B cell (primary cell): ENCODE results near the gene HBZ. TPM values are rescaled to one million over a fixed set of nuclear protein-coding genes. Genes with fewer than 3 reads are reported as not detected.

Experiments used
- ATAC-seq: fragments of 200-7000 bp; cut with Tn5 transposase; one replicate; pipeline ENCODE4 v1.10.0; 2021; ENCODE audit warnings: low read depth, mild to moderate bottlenecking, moderate number of reproducible peaks, moderate library complexity
- CTCF ChIA-PET: fragments of 350-600 bp; sonication (Branson Sonifier 250); formaldehyde crosslinking; loops from one replicate; lab custom pipeline; 2021; ENCODE audit warnings: antibody characterized with exemption, inconsistent platforms; lab: Charles Lee
- POLR2A ChIA-PET: fragments of 350-600 bp; sonication (Branson Sonifier 250); formaldehyde crosslinking; loops from one replicate; lab custom pipeline; 2021; ENCODE audit warnings: antibody characterized with exemption; lab: Charles Lee
- DNase-seq: peaks from one replicate; pipeline ENCODE4 v3.0.0; 2013
- H2AFZ ChIP-seq: 2 replicates; pipeline ENCODE4 v1.6.1; 2012; ENCODE audit warnings: mild to moderate bottlenecking, low read depth, low read length; ENCODE audit not compliant: insufficient read depth, poor library complexity, severe bottlenecking
- H3K27ac ChIP-seq, 2 donors: 1 replicate in 1 of 2; 2 replicates in 1 of 2; pipeline ENCODE4 v1.5.1; 2012 to 2013; ENCODE audit warnings: low read length in 2 of 2, mild to moderate bottlenecking in 2 of 2, moderate library complexity in 1 of 2
- H3K27me3 ChIP-seq, 4 experiments: fragments of 200-600 bp in 1 of 4; sonication (generic) in 1 of 4; replicated peaks in 1 of 4; 1 replicate in 2 of 4; 2 replicates in 2 of 4; pipeline versions ENCODE4 v1.6.1 to v1.7.0; 2013 to 2016; ENCODE audit warnings: low read length in 3 of 4, mild to moderate bottlenecking in 2 of 4, mixed read lengths in 1 of 4, moderate library complexity in 1 of 4; ENCODE audit not compliant: insufficient read depth in 4 of 4, control insufficient read depth in 3 of 4; ENCODE audit errors: control extremely low read depth in 1 of 4
- H3K36me3 ChIP-seq, 2 experiments: replicated peaks in 1 of 2; 1 replicate in 1 of 2; 2 replicates in 1 of 2; pipeline versions ENCODE4 v1.6.1 to v1.7.1; 2013; ENCODE audit warnings: low read length in 1 of 2; ENCODE audit not compliant: insufficient read depth in 2 of 2, control insufficient read depth in 1 of 2; ENCODE audit errors: control extremely low read depth in 1 of 2, extremely low read depth in 1 of 2
- H3K4me1 ChIP-seq, 2 donors: fragments of 200-600 bp in 1 of 2; sonication (generic) in 1 of 2; 1 replicate in 1 of 2; 2 replicates in 1 of 2; pipeline versions ENCODE4 v1.5.1 to v1.6.1; 2013 to 2017; ENCODE audit warnings: low read length in 2 of 2; ENCODE audit not compliant: control insufficient read depth in 2 of 2, insufficient read depth in 2 of 2
- H3K4me2 ChIP-seq: replicated peaks from 2 replicates; pipeline ENCODE3; 2012; ENCODE audit warnings: mild to moderate bottlenecking, low read depth, low read length; ENCODE audit not compliant: poor library complexity, severe bottlenecking
- H3K4me3 ChIP-seq, 5 experiments: fragments of 200-600 bp in 1 of 5; sonication (generic) in 1 of 5; 1 replicate in 3 of 5; 2 replicates in 2 of 5; pipeline versions ENCODE4 v1.5.1 to v1.7.0; 2011 to 2016; ENCODE audit warnings: low read length in 4 of 5, mild to moderate bottlenecking in 4 of 5, low read depth in 2 of 5, control low read depth in 1 of 5, moderate library complexity in 1 of 5; ENCODE audit not compliant: insufficient read depth in 1 of 5; ENCODE audit errors: control extremely low read depth in 1 of 5, extremely low read depth in 1 of 5
- H3K79me2 ChIP-seq: fragments of 200-600 bp; sonication (generic); one replicate; pipeline ENCODE4 v1.6.0; 2016; ENCODE audit warnings: low read length; ENCODE audit not compliant: control insufficient read depth, insufficient read depth
- H3K9ac ChIP-seq: fragments of 200-600 bp; sonication (generic); 2 replicates; pipeline ENCODE4 v1.6.1; 2017; ENCODE audit warnings: mild to moderate bottlenecking, low read length, moderate library complexity
- H3K9me3 ChIP-seq, 3 donors: one replicate each; pipeline versions ENCODE4 v1.6.1 to v1.7.1; 2013; ENCODE audit warnings: low read length in 2 of 3; ENCODE audit not compliant: control insufficient read depth in 2 of 3, insufficient read depth in 1 of 3; ENCODE audit errors: control extremely low read depth in 1 of 3
- H4K20me1 ChIP-seq: 2 replicates; pipeline ENCODE4 v1.6.0; 2012; ENCODE audit warnings: mild to moderate bottlenecking, low read length; ENCODE audit not compliant: insufficient read depth, control insufficient read depth, poor library complexity, severe bottlenecking
- H3K27ac Mint-ChIP-seq: one replicate; pipeline ENCODE4 v1.8.0; 2021; ENCODE audit warnings: mixed read lengths
- H3K27me3 Mint-ChIP-seq: one replicate; pipeline ENCODE4 v1.8.0; 2021; ENCODE audit warnings: mixed read lengths
- H3K4me1 Mint-ChIP-seq: one replicate; pipeline ENCODE4 v1.8.0; 2021; ENCODE audit warnings: mixed read lengths
- H3K4me3 Mint-ChIP-seq: one replicate; pipeline ENCODE4 v1.8.0; 2021; ENCODE audit warnings: mixed read lengths
- H3K9me3 Mint-ChIP-seq: one replicate; pipeline ENCODE4 v1.8.0; 2022; ENCODE audit warnings: mixed read lengths; ENCODE audit not compliant: insufficient read depth
- CTCF ChIP-seq: fragments of 200-600 bp; IDR thresholded peaks from one replicate; pipeline ENCODE4 v1.8.0; 2022; ENCODE audit warnings: antibody characterized with exemption, mild to moderate bottlenecking
- EZH2 ChIP-seq: IDR thresholded peaks from 2 replicates; pipeline ENCODE4 v1.6.1; 2012; ENCODE audit warnings: borderline replicate concordance, low read depth, mild to moderate bottlenecking, moderate library complexity, low read length; ENCODE audit not compliant: insufficient read depth, poor library complexity, severe bottlenecking
- WGBS: methylation state at CpG from one replicate; pipeline ENCODE4 v1.1.5; 2013; ENCODE audit warnings: missing lambda C conversion rate; ENCODE audit not compliant: insufficient coverage; 5-methylcytosine and 5-hydroxymethylcytosine counted together
- intact Hi-C: fragments of 100-400 bp; cut with micrococcal nuclease; formaldehyde crosslinking; loops from one replicate; pipeline ENCODE4 v1.10.0; 2022
- polyA minus RNA-seq: library from RNA; depleted of rRNA, polyadenylated mRNA; stranded (reverse); fragments of >200 nt; gene quantifications from 2 replicates; pipeline ENCODE4 v1.2.3, GENCODE V29; 2012
- polyA plus RNA-seq: library from polyadenylated mRNA; depleted of rRNA; stranded (reverse); fragments of >200 nt; gene quantifications from 2 replicates; pipeline ENCODE4 v1.2.3, GENCODE V29; 2012
- total RNA-seq, 2 donors: library from RNA; stranded (reverse); fragments of 120-200 nt in 1 of 2; gene quantifications; 1 replicate in 1 of 2; 2 replicates in 1 of 2; pipeline versions ENCODE4 v1.2.3 to v1.2.4, GENCODE V29; 2013 to 2022

Gene HBZ
- not detected in 2 replicates for total RNA-seq
- total RNA-seq (2013): not detected
- polyA plus RNA-seq: not detected in 2 replicates
- polyA minus RNA-seq: 4.4 and 19.4 TPM in 2 replicates

DNA sequence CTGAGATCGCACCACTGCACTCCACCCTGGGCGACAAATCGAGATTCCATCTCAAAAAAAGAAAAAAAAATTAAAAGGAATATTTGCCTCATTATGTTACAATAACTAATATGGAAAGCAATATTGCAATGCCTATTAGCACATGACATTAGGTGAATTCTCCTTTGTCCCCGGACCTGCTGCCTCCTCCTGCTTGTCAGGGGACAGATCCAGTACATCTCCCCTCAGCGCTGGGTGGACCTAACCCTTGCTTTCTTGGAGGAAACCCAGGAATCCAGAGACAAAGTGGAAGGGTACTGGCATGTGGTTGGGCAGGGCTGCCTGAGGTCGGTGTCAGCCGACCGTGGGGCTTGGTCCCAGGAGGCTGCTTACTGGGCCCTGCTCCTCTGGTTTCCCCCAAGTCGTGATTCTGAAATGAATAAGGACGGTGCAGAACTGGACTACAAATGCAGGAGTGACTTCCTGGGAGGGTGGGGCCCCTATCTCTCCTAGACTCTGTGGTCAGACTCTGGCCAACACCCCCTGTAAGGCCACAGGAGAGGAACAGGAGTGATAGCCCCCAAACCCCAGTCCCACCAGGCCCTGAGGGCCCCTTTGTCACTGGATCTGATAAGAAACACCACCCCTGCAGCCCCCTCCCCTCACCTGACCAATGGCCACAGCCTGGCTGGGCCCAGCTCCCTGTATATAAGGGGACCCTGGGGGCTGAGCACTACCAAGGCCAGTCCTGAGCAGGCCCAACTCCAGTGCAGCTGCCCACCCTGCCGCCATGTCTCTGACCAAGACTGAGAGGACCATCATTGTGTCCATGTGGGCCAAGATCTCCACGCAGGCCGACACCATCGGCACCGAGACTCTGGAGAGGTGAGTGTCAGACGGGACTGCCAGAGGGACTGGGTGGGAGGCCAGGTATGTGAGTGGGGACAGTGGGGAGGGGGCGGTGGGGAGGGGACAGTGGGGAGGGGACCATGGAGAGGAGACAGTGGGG is at the start of gene HBZ:
Gene HBZ (plus strand): TSS at position 504 of the 988 bp plus-strand sequence. CDS start 266 bp downstream, at position 770.
- no peak within 1 kb of the TSS for H3K4me3 ChIP-seq
- no peaks in the 10 kb centered on the region for H3K9me3 Mint-ChIP-seq
- peaks cover 9% of the 10 kb centered on the region for H3K4me1 Mint-ChIP-seq
- H3K27me3 Mint-ChIP-seq: peaks cover 29% of the 10 kb centered on the region
- no peak for DNase-seq
- H3K27ac Mint-ChIP-seq: peak within 1 kb of the TSS; percentile 70
- H4K20me1 ChIP-seq: no peaks in the 10 kb centered on the region
- intact Hi-C loops: loop anchor here (1.0 kb wide), 1 partner anchor 10 kb away; no protein-coding TSS in a partner anchor
- TF ChIP-seq CTCF (no peak), EZH2 (no peak)
- POLR2A ChIA-PET: no interaction called here
- H3K27me3 ChIP-seq: peaks cover 0 to 34% (median 14%) of the 10 kb centered on the region in 4 experiments
- H3K79me2 ChIP-seq: no peaks in the 10 kb centered on the region
- H2AFZ ChIP-seq: no peak within 1 kb of the TSS
- CTCF ChIA-PET: no interaction called here
- peaks cover 0 to 8% (median 0%) of the 10 kb centered on the region in 3 donors for H3K9me3 ChIP-seq
- no peaks in the 10 kb centered on the region for H3K36me3 ChIP-seq
- no peak within 1 kb of the TSS for H3K9ac ChIP-seq
- no peak for ATAC-seq
- 67% methylated on average over 7 of the region's 17 CpGs for WGBS
- no peak within 1 kb of the TSS for H3K27ac ChIP-seq
- no peak within 1 kb of the TSS for H3K4me2 ChIP-seq
- H3K4me1 ChIP-seq: peaks cover 8% of the 10 kb centered on the region in 2 donors
- H3K4me3 Mint-ChIP-seq: peak within 1 kb of the TSS; percentile 46

DNA sequence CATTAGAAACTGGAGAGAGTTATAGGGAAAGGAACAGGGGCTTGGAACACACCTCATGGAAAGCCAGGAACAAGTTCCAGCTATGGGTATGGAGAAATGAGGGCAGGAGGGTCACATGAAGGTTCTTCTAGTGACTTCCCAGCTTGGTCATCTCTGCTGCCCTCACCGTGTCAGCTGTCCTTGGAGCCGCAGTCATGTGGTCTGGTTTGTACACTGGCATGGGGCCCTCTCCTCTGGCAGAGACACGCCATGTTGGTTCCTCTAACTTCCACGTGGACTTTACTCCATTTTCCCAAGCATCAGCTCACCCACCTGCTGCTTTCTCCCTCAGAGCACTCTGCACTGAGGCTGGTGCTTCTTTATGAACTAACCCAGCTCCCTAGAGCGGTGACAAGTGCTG is 48.1 kb upstream of the HBZ start:
- DNase-seq: no peak
- Mint-ChIP-seq H3K4me1 (peaks cover 3% of the 10 kb centered on the region), H3K27ac (no peak overlapping the region), H3K27me3 (no peaks in the 10 kb centered on the region), H3K9me3 (no peaks in the 10 kb centered on the region), H3K4me3 (no peak overlapping the region)
- 89% methylated on average over 5 of the region's 5 CpGs for WGBS
- Histone ChIP-seq H3K4me2 (no peak overlapping the region), H3K9ac (no peak overlapping the region), H3K27ac (no peak overlapping the region), H2AFZ (no peak overlapping the region), H3K27me3 (no peaks in the 10 kb centered on the region), H3K4me3 (no peak overlapping the region), H3K9me3 (no peaks in the 10 kb centered on the region), H4K20me1 (peaks cover 4% of the 10 kb centered on the region), H3K4me1 (peaks cover 0 to 3% of the 10 kb centered on the region in 2 donors), H3K79me2 (no peaks in the 10 kb centered on the region), H3K36me3 (peaks cover 2 to 18% of the 10 kb centered on the region in 2 experiments)
- ChIA-PET CTCF (interaction anchor here (0.7 to 5.5 kb wide), 6 partner anchors 9 to 257 kb away, joined by 3 to 63 read pairs (median 6); partner anchors contain the start of gene HBQ1), POLR2A (interaction anchor here (0.5 kb wide), 1 partner anchor 247 kb away, joined by 3 read pairs; no protein-coding TSS in a partner anchor)
- intact Hi-C loops: no loop called here
- no peak for TF ChIP-seq EZH2
- no peak for TF ChIP-seq CTCF
- ATAC-seq: no peak
